Measurements from ENCODE around the gene SLC35E1. TPM values are rescaled to one million over a fixed set of nuclear protein-coding genes. Genes with fewer than 3 reads are reported as not detected.

Gene SLC35E1
- total RNA-seq, 2 donors from 2014 or later: 26.6 to 30.6 TPM

DNA sequence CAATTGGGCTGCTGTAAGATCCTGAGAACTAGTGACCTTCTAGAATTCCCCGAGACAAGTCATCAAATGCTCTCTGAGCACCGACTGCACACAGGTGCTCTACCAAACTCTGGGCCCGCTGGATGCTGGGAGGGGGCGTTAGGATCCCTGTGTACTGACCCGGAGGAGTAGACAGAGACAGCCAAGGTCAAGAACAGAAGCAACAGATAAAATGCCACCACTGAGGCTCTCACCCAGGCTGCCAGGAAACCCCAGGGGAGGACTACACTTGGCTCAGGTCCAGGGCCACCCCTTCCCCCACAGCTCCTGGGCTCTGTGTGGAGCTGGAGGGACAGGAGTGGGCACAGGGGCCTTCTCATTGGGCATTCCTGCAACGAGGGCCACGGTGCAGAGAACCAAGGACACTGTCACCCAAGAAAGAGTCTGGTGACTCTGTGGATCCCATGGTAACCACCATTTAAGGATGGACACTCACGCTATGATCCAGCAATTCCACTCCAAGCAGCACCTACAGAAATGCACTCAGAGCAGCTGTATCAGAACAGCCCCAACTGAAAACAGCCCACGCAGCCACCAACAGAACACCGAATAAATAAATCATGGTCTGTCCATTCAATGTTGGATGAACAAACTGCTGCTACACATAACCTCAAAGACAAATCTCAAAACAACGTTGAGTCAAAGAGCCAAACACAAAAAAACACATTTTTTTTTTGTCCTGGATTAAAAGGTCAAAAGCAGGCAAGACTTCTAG is 16.8 kb upstream of the SLC35E1 start:
- H3K27ac ChIP-seq (ENCODE audit: low read depth, low read length): no peak overlapping the region
- H3K36me3 Mint-ChIP-seq (ENCODE audit: low read depth): no peaks in the 10 kb centered on the region
- peak overlapping the region; percentile 78 for H3K27ac Mint-ChIP-seq
- H3K4me3 Mint-ChIP-seq: no peak overlapping the region
- no peaks in the 10 kb centered on the region for H3K9me3 Mint-ChIP-seq
- no peak for DNase-seq
- H3K27me3 Mint-ChIP-seq (ENCODE audit: insufficient read depth): no peaks in the 10 kb centered on the region
- 92% methylated on average over 7 to 11 of the region's 11 CpGs for WGBS, 2 experiments (ENCODE audit: insufficient coverage in 1 of 2, insufficient read length in 1 of 2)
- TF ChIP-seq, protein P1, sequence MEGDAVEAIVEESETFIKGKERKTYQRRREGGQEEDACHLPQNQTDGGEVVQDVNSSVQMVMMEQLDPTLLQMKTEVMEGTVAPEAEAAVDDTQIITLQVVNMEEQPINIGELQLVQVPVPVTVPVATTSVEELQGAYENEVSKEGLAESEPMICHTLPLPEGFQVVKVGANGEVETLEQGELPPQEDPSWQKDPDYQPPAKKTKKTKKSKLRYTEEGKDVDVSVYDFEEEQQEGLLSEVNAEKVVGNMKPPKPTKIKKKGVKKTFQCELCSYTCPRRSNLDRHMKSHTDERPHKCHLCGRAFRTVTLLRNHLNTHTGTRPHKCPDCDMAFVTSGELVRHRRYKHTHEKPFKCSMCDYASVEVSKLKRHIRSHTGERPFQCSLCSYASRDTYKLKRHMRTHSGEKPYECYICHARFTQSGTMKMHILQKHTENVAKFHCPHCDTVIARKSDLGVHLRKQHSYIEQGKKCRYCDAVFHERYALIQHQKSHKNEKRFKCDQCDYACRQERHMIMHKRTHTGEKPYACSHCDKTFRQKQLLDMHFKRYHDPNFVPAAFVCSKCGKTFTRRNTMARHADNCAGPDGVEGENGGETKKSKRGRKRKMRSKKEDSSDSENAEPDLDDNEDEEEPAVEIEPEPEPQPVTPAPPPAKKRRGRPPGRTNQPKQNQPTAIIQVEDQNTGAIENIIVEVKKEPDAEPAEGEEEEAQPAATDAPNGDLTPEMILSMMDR (conservative IDR thresholded peaks at IDR 0.05): no peak
- no peak overlapping the region for H3K4me3 ChIP-seq (ENCODE audit: low read length)
- peak overlapping the region; percentile 20 for H3K9ac ChIP-seq (ENCODE audit: extremely low read depth, low read length, poor library complexity, severe bottlenecking)
- no peaks in the 10 kb centered on the region for H3K36me3 ChIP-seq (ENCODE audit: control insufficient read depth, insufficient read depth, low read length)
- H3K9me3 ChIP-seq (ENCODE audit: control insufficient read depth, low read length): no peaks in the 10 kb centered on the region
- peaks cover 27% of the 10 kb centered on the region for H3K4me1 ChIP-seq (ENCODE audit: control insufficient read depth, insufficient read depth, low read length)
- H3K4me1 Mint-ChIP-seq: peaks cover 51% of the 10 kb centered on the region
- no peaks in the 10 kb centered on the region for H3K27me3 ChIP-seq (ENCODE audit: control insufficient read depth, insufficient read depth, low read length, poor library complexity, severe bottlenecking)

DNA sequence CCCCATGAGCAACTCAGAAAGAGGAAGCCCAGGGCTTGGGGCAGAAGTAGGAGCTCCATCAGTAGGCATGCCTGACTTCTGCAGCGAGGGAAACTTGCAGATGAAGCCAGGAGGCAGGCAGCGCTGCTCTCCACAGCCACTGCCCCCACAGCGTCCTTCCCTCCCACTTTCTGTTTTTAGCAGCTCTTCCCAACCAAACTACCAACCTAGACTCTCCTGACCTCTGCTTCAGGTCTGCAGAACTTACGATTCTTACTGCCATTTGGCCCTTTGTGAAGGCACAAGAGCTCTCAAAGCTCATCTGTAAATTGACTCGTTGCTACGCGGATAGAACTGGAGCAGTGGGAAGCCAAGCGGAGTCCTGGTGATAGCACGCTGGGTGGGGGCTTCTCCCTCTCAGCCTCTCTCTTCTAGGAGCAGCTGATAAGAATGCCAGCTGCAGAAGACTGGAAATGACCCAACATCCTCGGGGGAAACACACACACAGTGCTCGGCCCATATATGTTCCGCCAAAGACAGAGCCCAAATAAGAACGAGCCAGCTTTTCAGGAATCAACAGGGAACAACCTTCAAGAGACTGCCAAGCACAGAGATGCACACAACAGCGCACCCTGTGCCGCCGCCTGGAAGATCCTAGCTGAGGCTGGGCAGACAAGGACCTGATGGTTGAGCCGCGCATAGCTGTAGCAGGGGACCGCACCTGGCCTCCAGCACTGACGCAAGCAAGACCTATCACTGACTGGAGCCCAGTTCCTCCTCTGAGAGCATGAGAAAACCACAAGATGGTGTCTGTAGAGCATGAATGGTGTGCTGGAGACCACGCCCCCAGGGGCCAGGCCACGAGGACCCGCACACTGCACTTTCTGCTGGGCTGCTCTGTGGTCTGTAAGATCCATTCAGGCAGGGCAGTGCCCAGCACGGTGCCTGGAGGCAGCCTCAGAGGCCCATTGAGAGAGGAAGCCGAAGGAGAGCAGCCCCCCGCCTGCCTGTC is 15.9 kb upstream of the SLC35E1 start:
- no peak overlapping the region for H3K27ac ChIP-seq (ENCODE audit: low read depth, low read length)
- 84 to 85% methylated on average over 25 to 26 of the region's 26 CpGs for WGBS, 2 experiments (ENCODE audit: insufficient coverage in 1 of 2, insufficient read length in 1 of 2)
- H3K4me1 ChIP-seq (ENCODE audit: control insufficient read depth, insufficient read depth, low read length): peaks cover 27% of the 10 kb centered on the region
- peak overlapping the region; percentile 20 for H3K9ac ChIP-seq (ENCODE audit: extremely low read depth, low read length, poor library complexity, severe bottlenecking)
- peak overlapping the region; percentile 78 for H3K27ac Mint-ChIP-seq
- TF ChIP-seq, protein P1 (conservative IDR thresholded peaks at IDR 0.05): no peak
- H3K36me3 Mint-ChIP-seq (ENCODE audit: low read depth): no peaks in the 10 kb centered on the region
- no peak overlapping the region for H3K4me3 ChIP-seq (ENCODE audit: low read length)
- peaks cover 51% of the 10 kb centered on the region for H3K4me1 Mint-ChIP-seq
- no peaks in the 10 kb centered on the region for H3K9me3 ChIP-seq (ENCODE audit: control insufficient read depth, low read length)
- no peaks in the 10 kb centered on the region for H3K27me3 ChIP-seq (ENCODE audit: control insufficient read depth, insufficient read depth, low read length, poor library complexity, severe bottlenecking)
- H3K9me3 Mint-ChIP-seq: no peaks in the 10 kb centered on the region
- no peaks in the 10 kb centered on the region for H3K27me3 Mint-ChIP-seq (ENCODE audit: insufficient read depth)
- no peaks in the 10 kb centered on the region for H3K36me3 ChIP-seq (ENCODE audit: control insufficient read depth, insufficient read depth, low read length)
- H3K4me3 Mint-ChIP-seq: peak overlapping the region; percentile 15
- DNase-seq: no peak

DNA sequence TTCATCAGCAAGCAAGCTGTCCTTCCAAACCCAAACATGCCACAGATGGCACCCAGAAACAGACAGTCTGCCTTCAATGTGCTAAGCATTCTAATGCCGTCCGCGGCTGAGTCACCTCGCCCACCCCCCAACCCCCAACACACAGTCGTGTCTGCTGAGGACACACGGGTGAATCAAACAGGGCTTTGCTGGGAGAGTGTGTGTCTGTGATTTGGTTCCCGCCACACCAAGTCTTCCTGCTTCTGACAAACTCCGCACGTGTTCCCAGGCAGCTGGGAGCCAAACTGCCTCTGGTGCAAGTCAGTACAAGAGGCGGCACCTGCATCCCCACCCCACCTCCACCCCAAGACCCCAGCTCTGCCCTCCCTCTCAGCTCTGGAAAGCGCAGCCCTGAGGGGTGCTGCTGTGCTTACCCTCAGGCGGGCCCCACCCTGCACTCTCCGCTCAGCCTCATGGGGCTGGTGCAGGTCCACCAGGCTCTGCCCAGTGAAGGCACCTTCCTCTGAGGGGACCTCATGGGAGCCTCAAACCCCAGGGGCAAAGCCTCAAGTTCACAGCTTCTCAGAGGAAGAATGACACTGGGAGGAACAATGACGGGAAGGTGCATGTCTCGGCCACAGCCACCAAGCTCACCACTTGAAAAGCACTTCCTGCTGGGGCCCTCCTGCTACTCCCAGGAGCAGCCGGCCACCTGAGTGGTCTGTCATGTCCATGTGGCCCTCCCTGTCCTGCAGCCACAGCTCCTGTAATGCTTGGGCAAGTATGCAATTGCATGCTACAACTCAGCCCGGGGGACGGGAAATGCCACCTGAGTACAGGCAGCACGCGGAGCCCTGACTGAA is 15.0 kb upstream of the SLC35E1 start:
- Mint-ChIP-seq H3K27me3 (ENCODE audit: insufficient read depth) (no peaks in the 10 kb centered on the region), H3K4me1 (peaks cover 50% of the 10 kb centered on the region), H3K27ac (peak overlapping the region; percentile 52), H3K9me3 (no peaks in the 10 kb centered on the region), H3K36me3 (ENCODE audit: low read depth) (no peaks in the 10 kb centered on the region), H3K4me3 (no peak overlapping the region)
- Histone ChIP-seq H3K27me3 (ENCODE audit: control insufficient read depth, insufficient read depth, low read length, poor library complexity, severe bottlenecking) (no peaks in the 10 kb centered on the region), H3K36me3 (ENCODE audit: control insufficient read depth, insufficient read depth, low read length) (no peaks in the 10 kb centered on the region), H3K27ac (ENCODE audit: low read depth, low read length) (peak overlapping the region; percentile 73), H3K4me3 (ENCODE audit: low read length) (no peak overlapping the region), H3K9me3 (ENCODE audit: control insufficient read depth, low read length) (no peaks in the 10 kb centered on the region), H3K9ac (ENCODE audit: extremely low read depth, low read length, poor library complexity, severe bottlenecking) (no peak overlapping the region), H3K4me1 (ENCODE audit: control insufficient read depth, insufficient read depth, low read length) (peaks cover 27% of the 10 kb centered on the region)
- WGBS, 2 experiments (ENCODE audit: insufficient coverage in 1 of 2, insufficient read length in 1 of 2): 74 to 76% methylated on average over 7 to 20 of the region's 20 CpGs
- TF ChIP-seq, protein P1 (conservative IDR thresholded peaks at IDR 0.05): no peak
- DNase-seq: peak; percentile 63
